GM23338 (cell line): ENCODE measurements around the gene CPAMD8. TPM values are rescaled to one million over a fixed set of nuclear protein-coding genes. Genes with fewer than 3 reads are reported as not detected.

Experiments used
- ATAC-seq: fragments of 200-7000 bp; cut with Tn5 transposase; 3 replicates; pipeline ENCODE4 v1.9.1; 2020
- DNase-seq: peaks from one replicate; pipeline ENCODE4 v3.0.0-alpha.2; 2015; ENCODE audit warnings: low spot score
- H2AFZ ChIP-seq: fragments of 200-600 bp; sonication (generic); 2 replicates; pipeline ENCODE4 v1.8.0; 2016; ENCODE audit warnings: antibody characterized with exemption, mild to moderate bottlenecking, moderate library complexity
- H3F3A ChIP-seq: fragments of 200-600 bp; sonication (generic); replicated peaks from 2 replicates; pipeline ENCODE4 v1.8.0; 2017; ENCODE audit warnings: antibody characterized with exemption, mixed run types, low read depth
- H3K27ac ChIP-seq: fragments of 200-600 bp; sonication (generic); 2 replicates; pipeline ENCODE4 v1.6.1; 2016; ENCODE audit warnings: low read depth
- H3K27me3 ChIP-seq: fragments of 200-600 bp; sonication (generic); 2 replicates; pipeline ENCODE4 v1.8.0; 2016; ENCODE audit warnings: mild to moderate bottlenecking, mixed run types, moderate library complexity; ENCODE audit not compliant: insufficient read depth
- H3K36me3 ChIP-seq: fragments of 200-600 bp; sonication (generic); 2 replicates; pipeline ENCODE4 v1.8.0; 2016; ENCODE audit warnings: mild to moderate bottlenecking; ENCODE audit not compliant: insufficient read depth
- H3K4me1 ChIP-seq: fragments of 200-600 bp; sonication (generic); 2 replicates; pipeline ENCODE4 v1.8.0; 2016; ENCODE audit warnings: mild to moderate bottlenecking, moderate library complexity; ENCODE audit not compliant: insufficient read depth
- H3K4me2 ChIP-seq: fragments of 200-600 bp; sonication (generic); 2 replicates; pipeline ENCODE4 v1.7.1; 2017; ENCODE audit warnings: mixed run types
- H3K4me3 ChIP-seq: fragments of 200-600 bp; sonication (generic); 2 replicates; pipeline ENCODE4 v1.6.1; 2016; ENCODE audit warnings: mixed run types
- H3K79me2 ChIP-seq: fragments of 200-600 bp; sonication (generic); replicated peaks from 2 replicates; pipeline ENCODE4 v1.8.0; 2017; ENCODE audit warnings: mild to moderate bottlenecking; ENCODE audit not compliant: insufficient read depth
- H3K9me2 ChIP-seq: fragments of 200-600 bp; sonication (generic); 2 replicates; pipeline ENCODE4 v1.8.0; 2017; ENCODE audit not compliant: insufficient read depth
- H4K20me1 ChIP-seq: fragments of 200-600 bp; sonication (generic); replicated peaks from 2 replicates; pipeline ENCODE4 v1.8.0; 2017; ENCODE audit warnings: mild to moderate bottlenecking; ENCODE audit not compliant: insufficient read depth
- H3K27ac Mint-ChIP-seq: 2 replicates; pipeline ENCODE4 v1.8.0; 2020; ENCODE audit warnings: inconsistent platforms, mild to moderate bottlenecking, moderate library complexity, mixed read lengths
- H3K27me3 Mint-ChIP-seq: 3 replicates; pipeline ENCODE4 v1.8.0; 2022; ENCODE audit warnings: low read depth, mild to moderate bottlenecking, moderate library complexity, mixed read lengths, inconsistent platforms; ENCODE audit not compliant: insufficient read depth, poor library complexity
- H3K36me3 Mint-ChIP-seq: 3 replicates; pipeline ENCODE4 v1.8.0; 2021; ENCODE audit warnings: low read depth, mild to moderate bottlenecking, inconsistent platforms, moderate library complexity, mixed read lengths
- H3K4me1 Mint-ChIP-seq: 3 replicates; pipeline ENCODE4 v1.8.0; 2020; ENCODE audit warnings: mild to moderate bottlenecking, inconsistent platforms, mixed read lengths
- H3K4me3 Mint-ChIP-seq: 3 replicates; pipeline ENCODE4 v1.8.0; 2021; ENCODE audit warnings: moderate library complexity, mild to moderate bottlenecking, inconsistent platforms, mixed read lengths
- H3K9me3 Mint-ChIP-seq: 3 replicates; pipeline ENCODE4 v1.8.0; 2020; ENCODE audit warnings: moderate library complexity, mild to moderate bottlenecking, inconsistent platforms, mixed read lengths
- CREB1 ChIP-seq: fragments of 250-450 bp; sonication (Bioruptor Pico); IDR thresholded peaks from 2 replicates; pipeline ENCODE4 v1.5.0; 2020; ENCODE audit warnings: low read depth, mild to moderate bottlenecking, moderate library complexity
- EZH2 ChIP-seq: fragments of 200-600 bp; sonication (generic); IDR thresholded peaks from one replicate; pipeline ENCODE4 v1.8.0; 2017; ENCODE audit warnings: antibody characterized with exemption, mild to moderate bottlenecking, low read depth; ENCODE audit not compliant: unreplicated experiment
- EZH2phosphoT487 ChIP-seq: fragments of 200-600 bp; sonication (generic); IDR thresholded peaks from one replicate; pipeline ENCODE4 v1.8.1; 2018; ENCODE audit warnings: antibody characterized with exemption; ENCODE audit not compliant: unreplicated experiment
- JUNB ChIP-seq: IDR thresholded peaks from one replicate; pipeline ENCODE4 v1.6.1; 2016; ENCODE audit warnings: antibody characterized with exemption; ENCODE audit not compliant: unreplicated experiment
- POLR2AphosphoS5 ChIP-seq: IDR thresholded peaks from 2 replicates; pipeline ENCODE4 v1.6.1; 2016; ENCODE audit warnings: antibody characterized with exemption, low read depth
- STAT1 ChIP-seq: IDR thresholded peaks from one replicate; pipeline ENCODE4 v1.6.1; 2016; ENCODE audit warnings: antibody characterized with exemption; ENCODE audit not compliant: unreplicated experiment
- ZNF331 ChIP-seq: fragments of 250-450 bp; sonication (Bioruptor Pico); IDR thresholded peaks from 2 replicates; pipeline ENCODE4 v1.5.0; 2020; ENCODE audit warnings: low read depth, mild to moderate bottlenecking, moderate library complexity
- ZNF462 ChIP-seq: fragments of 250-450 bp; sonication (Bioruptor Pico); IDR thresholded peaks from 2 replicates; pipeline ENCODE4 v1.5.0; 2020; ENCODE audit warnings: mild to moderate bottlenecking, moderate library complexity
- polyA plus RNA-seq: library from polyadenylated mRNA; unstranded; fragments of >200 nt; fragmentation: Nextera tagmentation; extraction: Ambion mirVana; gene quantifications from 2 replicates; pipeline ENCODE4 v1.2.1, GENCODE V29; 2016
- total RNA-seq: library from RNA; depleted of rRNA; stranded (reverse); fragments of >200 nt; shearing (Covaris generic); gene quantifications from 2 replicates; pipeline ENCODE4 v1.2.3, GENCODE V29; 2014
- TF ChIP-seq, protein P1 (sequence below), 2 experiments: fragments of 200-600 bp in 1 of 2; sonication (generic) in 1 of 2; conservative IDR thresholded peaks; 2 replicates each; pipeline versions ENCODE4 v1.5.1 to v1.6.1; 2016 to 2017; ENCODE audit warnings: antibody characterized with exemption in 2 of 2, low read depth in 2 of 2, mild to moderate bottlenecking in 2 of 2, moderate library complexity in 1 of 2

The CPAMD8 gene
- total and polyA plus RNA-seq, 2 experiments from 2014 or later = 4.4 to 11.8 TPM

DNA sequence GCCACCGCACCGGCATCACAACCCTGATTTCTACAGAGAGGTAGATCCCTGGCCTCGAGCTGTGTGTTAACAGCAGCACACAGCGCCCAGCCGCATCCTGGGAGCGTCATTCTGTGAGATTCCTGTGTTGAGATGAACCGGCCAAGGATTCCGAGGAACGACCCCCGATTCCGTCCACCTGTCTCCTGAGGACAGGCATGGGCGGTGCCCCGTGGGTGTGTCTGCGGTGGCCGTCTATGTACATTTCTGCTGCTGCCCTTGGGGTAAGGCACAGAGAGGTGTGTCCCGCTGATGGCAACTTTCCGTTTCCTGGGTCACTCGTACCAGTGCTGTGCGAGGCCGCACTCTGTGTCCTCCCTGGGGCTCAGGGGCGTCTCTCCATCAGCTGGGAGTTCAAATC, 153.9 kb downstream of the CPAMD8 start (continued):
- TF ChIP-seq ZNF462 (CRISPR knock-in tag) (no peak), EZH2phosphoT487 (no peak), CREB1 (CRISPR knock-in tag) (no peak), ZNF331 (CRISPR knock-in tag) (no peak), JUNB (no peak), STAT1 (no peak)
- TF ChIP-seq, protein P1, sequence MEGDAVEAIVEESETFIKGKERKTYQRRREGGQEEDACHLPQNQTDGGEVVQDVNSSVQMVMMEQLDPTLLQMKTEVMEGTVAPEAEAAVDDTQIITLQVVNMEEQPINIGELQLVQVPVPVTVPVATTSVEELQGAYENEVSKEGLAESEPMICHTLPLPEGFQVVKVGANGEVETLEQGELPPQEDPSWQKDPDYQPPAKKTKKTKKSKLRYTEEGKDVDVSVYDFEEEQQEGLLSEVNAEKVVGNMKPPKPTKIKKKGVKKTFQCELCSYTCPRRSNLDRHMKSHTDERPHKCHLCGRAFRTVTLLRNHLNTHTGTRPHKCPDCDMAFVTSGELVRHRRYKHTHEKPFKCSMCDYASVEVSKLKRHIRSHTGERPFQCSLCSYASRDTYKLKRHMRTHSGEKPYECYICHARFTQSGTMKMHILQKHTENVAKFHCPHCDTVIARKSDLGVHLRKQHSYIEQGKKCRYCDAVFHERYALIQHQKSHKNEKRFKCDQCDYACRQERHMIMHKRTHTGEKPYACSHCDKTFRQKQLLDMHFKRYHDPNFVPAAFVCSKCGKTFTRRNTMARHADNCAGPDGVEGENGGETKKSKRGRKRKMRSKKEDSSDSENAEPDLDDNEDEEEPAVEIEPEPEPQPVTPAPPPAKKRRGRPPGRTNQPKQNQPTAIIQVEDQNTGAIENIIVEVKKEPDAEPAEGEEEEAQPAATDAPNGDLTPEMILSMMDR (conservative IDR thresholded peaks at IDR 0.05; ENCODE audit: low read depth in 2 of 2) = no peak

- no peak overlapping the region for H3K27ac ChIP-seq
- H3K36me3 Mint-ChIP-seq = peaks cover 59% of the 10 kb centered on the region
Observed at GRCh38 chr19:16871871-16872270, 154.7 kb downstream of the CPAMD8 start.

More at GRCh38 chr19:16871871-16872270, 154.7 kb downstream of the CPAMD8 start:
- H3K4me1 Mint-ChIP-seq = no peaks in the 10 kb centered on the region
- no peaks in the 10 kb centered on the region for H3K27me3 ChIP-seq
- peaks cover 12% of the 10 kb centered on the region for H3K27me3 Mint-ChIP-seq
- H3K9me3 Mint-ChIP-seq = peaks cover 5% of the 10 kb centered on the region; the same call in 2 of the 3 replicates
- H3K4me3 Mint-ChIP-seq = no peak overlapping the region
- H3K4me1 ChIP-seq = no peaks in the 10 kb centered on the region
- H3F3A ChIP-seq = no peaks in the 10 kb centered on the region
- H3K36me3 ChIP-seq = peaks cover 10% of the 10 kb centered on the region
- TF ChIP-seq, protein P1 (conservative IDR thresholded peaks at IDR 0.05; ENCODE audit: low read depth in 2 of 2) = no peak
- no peak for TF ChIP-seq POLR2AphosphoS5
- TF ChIP-seq EZH2 = no peak
- DNase-seq (no peak), ATAC-seq (no peak)
- H3K27ac Mint-ChIP-seq = no peak overlapping the region
- no peak overlapping the region for H2AFZ ChIP-seq
- no peaks in the 10 kb centered on the region for H3K9me2 ChIP-seq
- peaks cover 15% of the 10 kb centered on the region for H3K79me2 ChIP-seq
- H4K20me1 ChIP-seq = no peaks in the 10 kb centered on the region; the same call in none of the 2 replicates
- H3K4me3 ChIP-seq = no peak overlapping the region
- H3K4me2 ChIP-seq = no peak overlapping the region
